Stimulated activated CD4-positive, alpha-beta T cell treated with anti-CD3 and anti-CD28 coated beads, Interleukin-2, amount 100 ng/mL, for 48 hours (primary cell): Measurements from ENCODE around the gene DDAH2.

Experiments used
- DNase-seq, 2 donors: peaks; one replicate each; pipeline ENCODE4 v3.0.0-alpha.2; 2020

DDAH2 gene

GRCh38 chr6:31687860-31688693 is 41.0 kb downstream of the DDAH2 start:
- no peak for DNase-seq

DNA sequence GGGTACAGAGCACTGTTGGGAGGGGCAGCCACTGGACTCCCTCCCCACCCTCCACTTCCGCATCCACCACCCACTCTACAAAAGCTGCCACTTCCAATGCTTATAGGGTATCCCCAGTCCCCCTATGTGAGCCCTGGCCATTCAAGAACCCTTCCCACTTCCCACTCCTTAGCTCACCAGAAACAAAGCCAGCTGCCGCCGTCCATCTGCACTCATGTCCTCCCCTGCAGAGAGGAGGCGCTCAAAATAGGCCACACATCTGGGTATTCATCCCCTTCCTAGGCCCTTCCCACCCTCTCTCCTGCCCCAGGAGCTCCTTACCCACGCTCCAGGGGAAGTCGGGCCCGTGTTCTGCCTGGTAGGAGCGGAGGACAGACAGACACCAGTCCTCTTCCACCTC is 41.8 kb downstream of the DDAH2 start:
- no peak for DNase-seq

GRCh38 chr6:31686483-31686882 is 42.6 kb downstream of the DDAH2 start:
- DNase-seq, result no peak

DNA sequence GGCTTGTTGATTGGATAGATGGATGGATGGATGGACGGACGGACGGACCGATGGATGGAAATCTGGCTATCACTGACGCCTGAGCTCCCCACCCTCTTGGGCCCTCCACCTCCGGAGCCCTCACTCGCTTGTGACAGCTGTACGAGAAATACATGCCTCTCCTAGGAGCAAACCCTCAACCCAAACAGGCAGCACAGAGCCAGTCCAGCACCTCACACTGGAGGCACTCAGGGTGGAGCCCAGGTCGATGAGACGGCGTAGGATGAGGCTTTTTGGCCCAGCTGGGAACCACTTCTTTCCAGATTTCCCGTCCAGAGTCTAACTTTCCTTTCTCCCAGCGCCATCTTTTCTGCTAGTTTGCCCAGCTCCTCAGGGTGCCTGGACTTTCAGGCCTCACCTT is 45.5 kb downstream of the DDAH2 start:
- no peak for DNase-seq

DNA sequence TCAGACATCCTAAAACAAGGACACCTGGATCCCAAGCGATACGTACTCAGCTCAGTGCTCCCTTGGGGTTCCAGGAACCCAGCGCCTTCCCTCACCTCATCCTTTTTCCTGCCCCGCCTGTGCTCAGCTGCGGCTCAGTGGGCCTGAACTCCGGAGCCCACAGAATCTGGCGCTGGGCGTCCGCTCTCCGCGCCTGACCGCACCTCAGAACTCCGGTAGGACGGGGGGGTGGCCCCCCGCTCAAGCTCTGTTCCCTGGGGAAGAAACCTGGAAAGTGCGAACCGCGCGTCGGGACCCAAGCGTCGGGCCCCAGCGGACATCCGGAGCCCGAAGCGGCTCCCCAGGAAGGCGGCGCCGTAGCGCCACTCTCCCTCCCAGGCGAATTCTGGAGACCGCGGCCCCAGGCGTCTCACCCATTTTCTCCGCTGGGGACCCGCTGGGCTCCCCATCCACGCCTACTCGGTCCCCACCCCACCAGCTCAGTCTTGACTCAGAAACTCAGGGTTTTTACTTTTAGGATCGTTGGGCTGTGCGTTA is 47.9 kb downstream of the DDAH2 start:
- DNase-seq, result peak; percentile 30 to 41

- peak; percentile 57 to 64 for DNase-seq
Observed at GRCh38 chr6:31680226-31681134, 48.6 kb downstream of the DDAH2 start, which contains the start of gene LY6G5C. TSS of gene LY6G5C (minus strand) at chr6:31681067. CDS start at chr6:31680373, 694 bp downstream.

DNA sequence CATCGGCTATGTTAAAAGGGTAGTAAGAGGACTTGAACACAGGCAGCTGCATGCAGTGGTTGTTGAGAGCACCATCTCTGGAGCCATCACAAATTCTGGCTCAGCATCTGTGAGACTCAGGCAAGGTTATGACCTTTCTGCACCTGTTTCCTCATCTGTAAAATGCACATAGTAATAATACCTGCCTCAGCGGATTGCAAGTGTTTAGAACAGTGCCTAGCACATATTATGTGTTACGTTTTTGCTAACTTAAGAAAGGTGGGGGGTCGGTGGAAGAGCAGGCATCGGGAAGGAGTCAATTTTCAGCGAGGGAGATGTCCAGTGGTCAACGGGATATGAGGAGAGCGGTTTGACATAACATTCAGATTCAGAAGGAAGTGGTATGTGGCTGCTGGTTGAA is 51.1 kb downstream of the DDAH2 start:
- no peak for DNase-seq
